NCI-H2196 (cell line): ENCODE data around the gene TOP3B.
"Not testable (repeated sequence)": the region's sequence is repeated elsewhere in the genome, so short reads cannot be mapped to it uniquely, and the experiment has no call there.

Source experiments
- DNase-seq: peaks from one replicate; lab custom pipeline; 2025; ENCODE audit not compliant: unreplicated experiment; lab: John Stamatoyannopoulos, UW

TOP3B gene

DNA sequence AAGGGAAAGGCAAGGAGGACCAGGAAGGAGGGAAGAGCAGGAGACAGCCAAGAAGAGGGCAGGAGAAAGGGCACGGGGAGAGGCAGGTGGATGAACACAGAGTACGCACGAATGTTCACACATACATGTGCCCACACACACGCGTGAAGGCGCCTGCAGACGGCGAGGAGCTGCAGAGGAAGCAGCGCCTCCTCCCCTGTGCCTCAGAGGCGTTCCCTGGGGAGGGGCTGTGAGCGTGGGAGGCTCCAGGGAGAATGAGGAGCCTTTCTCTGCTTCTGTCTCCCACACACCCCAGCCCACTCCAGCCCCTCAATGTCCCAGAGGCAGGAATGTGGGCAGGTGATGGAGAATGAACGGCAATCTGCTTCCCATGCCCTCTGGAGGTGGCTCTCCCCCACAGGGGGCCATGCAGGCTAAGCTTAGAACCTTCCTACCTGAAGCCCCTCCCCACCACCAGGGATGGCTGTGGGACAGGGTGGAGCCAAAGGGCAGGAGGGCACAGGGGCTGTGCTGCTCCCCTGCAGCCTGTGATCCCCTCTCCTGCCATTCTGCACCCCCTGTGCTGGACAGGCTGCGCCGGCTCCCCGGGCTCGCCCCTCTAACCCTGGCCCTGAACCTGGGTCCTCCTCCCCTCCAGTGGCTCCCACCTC is 55.3 kb downstream of the TOP3B start:
- no peak for DNase-seq

GRCh38 chr22:21926728-21927127 is 55.9 kb downstream of the TOP3B start:
- DNase-seq: no peak

GRCh38 chr22:21923163-21923561 is 59.4 kb downstream of the TOP3B start:
- DNase-seq: no peak

GRCh38 chr22:21922370-21923162 is 60.0 kb downstream of the TOP3B start:
- DNase-seq: no peak

GRCh38 chr22:21921729-21922128 is 60.9 kb downstream of the TOP3B start:
- no peak for DNase-seq

- no peak for DNase-seq
Measured at GRCh38 chr22:21921184-21921721, 61.3 kb downstream of the TOP3B start.

GRCh38 chr22:21920341-21921183 is 62.0 kb downstream of the TOP3B start:
- DNase-seq: no peak

- no peak for DNase-seq
Measured at GRCh38 chr22:21919526-21920307, 62.9 kb downstream of the TOP3B start.

DNA sequence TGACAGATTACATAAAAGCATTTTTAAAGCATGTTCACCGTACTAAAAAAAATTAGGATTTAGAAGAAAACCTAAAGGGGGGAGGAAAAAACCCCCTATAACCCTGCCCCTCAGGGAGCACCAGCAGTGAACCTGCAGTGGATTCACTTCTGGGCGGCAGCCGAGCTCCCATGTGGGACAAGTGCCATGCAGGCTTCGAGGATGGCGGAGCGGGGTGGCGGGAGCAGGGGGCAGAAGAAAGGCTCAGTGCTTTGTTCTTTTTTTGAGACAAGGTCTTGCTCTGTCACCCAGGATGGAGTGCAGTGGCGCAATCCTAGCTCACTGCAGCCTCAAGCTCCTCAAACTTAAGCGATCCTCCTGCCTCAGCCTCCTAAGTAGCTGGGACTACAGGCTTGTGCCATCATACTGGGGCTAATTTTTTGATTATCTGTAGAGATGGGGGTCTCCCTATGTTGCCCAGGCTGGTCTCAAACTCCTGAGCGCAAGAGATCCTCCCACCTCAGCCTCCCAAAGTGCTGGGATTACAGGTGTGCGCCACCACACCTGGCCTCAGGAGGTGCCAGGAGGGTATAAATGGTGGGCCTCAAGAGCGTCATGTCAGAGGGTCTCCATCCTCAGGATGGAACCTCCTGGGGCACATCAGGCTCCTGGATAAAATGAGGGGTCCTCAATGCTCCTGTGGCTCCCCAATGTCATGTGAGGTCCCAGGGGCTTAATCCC is 64.0 kb downstream of the TOP3B start:
- no peak for DNase-seq

DNA sequence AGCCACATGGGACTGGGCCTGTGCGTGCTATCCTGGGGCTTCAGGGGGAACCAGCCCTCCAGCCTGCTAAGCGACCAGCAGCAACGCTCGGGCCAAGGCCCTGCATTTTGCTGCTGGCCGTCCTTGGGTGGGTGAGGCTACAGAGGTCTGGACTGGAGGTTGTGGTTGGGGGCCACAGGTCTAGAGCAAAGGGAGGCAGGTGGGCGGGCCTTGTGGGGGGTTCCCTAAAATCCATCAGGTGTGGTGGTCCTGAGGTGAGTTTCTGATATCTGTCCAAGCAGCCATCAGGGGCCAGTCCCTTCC is 64.7 kb downstream of the TOP3B start:
- DNase-seq: no peak

DNA sequence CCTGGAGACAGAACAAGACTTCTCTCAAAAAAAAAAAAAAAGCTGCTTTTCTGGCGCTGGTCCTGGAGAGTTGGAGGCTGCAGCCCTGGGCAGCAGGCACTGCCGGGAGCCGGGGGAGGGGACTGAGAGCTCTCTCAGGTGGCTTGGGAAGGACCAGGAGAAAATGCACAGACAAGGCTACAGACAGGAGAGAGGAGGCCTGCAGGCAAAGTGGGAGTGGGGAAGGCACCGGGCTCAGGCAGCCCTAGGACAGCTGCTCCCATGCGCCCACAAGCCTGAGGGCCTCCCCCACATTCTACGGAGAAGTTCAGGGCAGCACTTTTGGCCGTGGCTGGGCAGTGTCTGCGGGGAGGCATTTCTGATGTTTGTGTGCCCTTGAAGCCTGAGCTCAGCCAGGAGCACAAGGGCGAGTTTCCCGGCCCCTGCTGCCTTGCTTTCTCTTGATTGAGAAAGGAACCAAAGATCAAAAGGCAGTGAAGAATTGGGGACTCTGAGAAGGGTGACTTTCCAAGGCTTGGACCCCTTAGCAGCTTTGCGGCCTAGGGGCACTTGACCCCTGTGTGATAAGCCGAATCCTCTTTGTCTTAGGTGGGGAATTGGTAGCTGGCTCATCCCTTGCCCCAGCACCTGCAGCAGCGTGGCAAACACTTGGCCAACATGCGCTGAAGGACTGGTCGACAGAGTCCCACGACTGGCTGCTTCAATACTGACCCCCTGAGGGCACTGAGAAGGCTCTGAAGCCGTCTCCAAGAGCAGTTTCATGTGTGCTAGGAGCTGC is 65.2 kb downstream of the TOP3B start:
- DNase-seq: peak; percentile 3

GRCh38 chr22:21916309-21916918 is 66.2 kb downstream of the TOP3B start:
- DNase-seq: no peak

DNA sequence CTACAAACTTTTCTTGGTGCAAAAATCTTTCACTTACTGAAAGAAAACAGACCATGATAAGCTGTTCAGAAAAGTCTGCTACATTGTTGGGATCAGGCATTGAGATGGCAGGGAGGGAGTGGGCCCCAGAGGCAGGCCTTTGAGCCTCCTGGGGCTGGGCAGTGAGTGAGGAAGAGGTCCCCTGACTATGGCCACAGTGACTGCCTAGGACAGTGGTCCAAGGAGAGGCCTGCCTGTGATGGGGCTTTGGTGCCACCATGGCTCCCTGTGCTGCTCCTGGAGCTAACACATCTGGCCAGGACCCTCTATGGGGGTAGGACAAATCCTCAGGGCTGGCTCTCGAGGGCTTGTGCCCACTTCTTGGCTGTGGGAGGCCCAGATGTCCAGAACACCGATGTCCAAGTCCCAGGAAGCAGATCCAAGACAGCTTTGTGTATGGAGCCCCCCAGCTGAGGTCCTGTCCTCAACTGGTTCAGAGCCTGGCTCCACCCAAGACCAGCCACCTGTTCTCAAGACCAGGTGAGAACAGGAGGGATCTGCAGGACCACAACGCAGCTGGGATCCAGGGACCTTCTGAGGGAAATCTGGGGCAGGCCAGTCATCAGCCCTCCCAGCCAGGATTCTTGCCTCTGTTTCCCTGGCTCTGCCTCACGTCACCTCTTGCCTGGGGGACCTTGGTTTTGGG is 66.8 kb downstream of the TOP3B start:
- no peak for DNase-seq

GRCh38 chr22:21914033-21914642 is 68.4 kb downstream of the TOP3B start:
- DNase-seq: not testable (repeated sequence)

DNA sequence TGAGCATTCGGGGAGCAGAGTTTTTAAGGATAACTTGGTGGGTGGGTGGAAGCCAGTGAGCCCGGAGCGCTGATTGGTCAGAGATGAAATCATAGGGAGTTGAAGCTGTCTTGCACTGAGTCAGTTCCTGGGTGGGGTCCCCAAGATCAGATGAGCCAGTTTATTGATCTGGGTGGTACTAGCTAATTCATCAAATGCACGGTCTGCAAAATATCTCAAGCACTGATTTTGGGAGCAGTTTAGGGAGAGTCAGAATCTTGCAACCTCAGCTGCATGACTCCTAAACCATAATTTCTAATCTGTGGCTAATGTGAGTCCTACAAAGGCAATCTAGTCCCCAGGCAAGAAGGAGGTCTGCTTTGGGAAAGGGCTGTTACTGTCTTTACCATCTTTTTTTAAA is 72.2 kb downstream of the TOP3B start:
- not testable (repeated sequence) for DNase-seq

DNA sequence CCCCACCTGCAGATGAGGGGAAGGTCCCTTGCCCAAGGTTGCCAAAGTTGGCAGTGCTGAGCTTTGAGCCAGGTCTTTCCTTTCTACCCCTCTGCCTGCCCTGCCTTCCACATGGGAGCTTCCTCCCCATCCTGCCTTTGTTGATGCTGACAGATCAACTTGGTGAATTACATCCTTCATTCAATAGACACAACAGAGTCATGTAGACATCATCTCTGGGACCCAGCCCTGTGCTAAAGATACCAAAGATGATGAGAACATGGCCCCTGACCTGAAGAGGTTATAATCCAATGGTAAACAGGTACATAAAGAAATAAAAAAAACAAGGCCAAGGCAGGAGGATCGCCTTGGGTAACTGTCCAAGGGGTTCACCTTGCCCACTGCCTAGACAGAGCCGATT is 72.7 kb downstream of the TOP3B start:
- DNase-seq: no peak

- no peak for DNase-seq
Measured at GRCh38 chr22:21907638-21908522, 74.7 kb downstream of the TOP3B start.
